Measurements from ENCODE around the gene OSBPL3. TPM values are rescaled to one million over a fixed set of nuclear protein-coding genes. Genes with fewer than 3 reads are reported as not detected.

The OSBPL3 gene
- total RNA-seq, 4 donors from 2014 or later: 4.3 to 8.6 (median 7.1) TPM

- no peak for ATAC-seq (ENCODE audit: low FRiP score)
- DNase-seq (ENCODE audit: low spot score): no peak
- TF ChIP-seq CTCF (IDR thresholded peaks at IDR 0.05): no peak
These were observed 144.3 kb downstream of the OSBPL3 start for GRCh38 chr7:24835643-24836042.

GRCh38 chr7:24834128-24834798 lies 145.7 kb downstream of the OSBPL3 start:
- no peak for DNase-seq (ENCODE audit: low spot score)
- no peak for TF ChIP-seq CTCF (IDR thresholded peaks at IDR 0.05)
- no peak for ATAC-seq (ENCODE audit: low FRiP score)

GRCh38 chr7:24833549-24833948 lies 146.4 kb downstream of the OSBPL3 start:
- DNase-seq (ENCODE audit: low spot score) (no peak), ATAC-seq (ENCODE audit: low FRiP score) (no peak)
- TF ChIP-seq CTCF (IDR thresholded peaks at IDR 0.05): no peak

GRCh38 chr7:24831240-24831639 lies 148.7 kb downstream of the OSBPL3 start:
- TF ChIP-seq CTCF (IDR thresholded peaks at IDR 0.05): no peak
- no peak for DNase-seq (ENCODE audit: low spot score)
- no peak for ATAC-seq (ENCODE audit: low FRiP score)

GRCh38 chr7:24830440-24831050 lies 149.4 kb downstream of the OSBPL3 start:
- TF ChIP-seq CTCF (IDR thresholded peaks at IDR 0.05): no peak
- no peak for ATAC-seq (ENCODE audit: low FRiP score)
- DNase-seq (ENCODE audit: low spot score): no peak

- no peak for ATAC-seq (ENCODE audit: low FRiP score)
- TF ChIP-seq CTCF (IDR thresholded peaks at IDR 0.05): no peak
- no peak for DNase-seq (ENCODE audit: low spot score)
These were observed 150.2 kb downstream of the OSBPL3 start for GRCh38 chr7:24829787-24830186.
